BE2C (cell line): ENCODE data around the gene CFAP20.

ENCODE experiments used
- DNase-seq: peaks from one replicate; pipeline ENCODE4 v3.0.0-alpha.2; 2020
- H3K27me3 ChIP-seq: fragments of 250-450 bp; sonication (Bioruptor Pico); 2 replicates; pipeline ENCODE4 v1.5.1; 2020; ENCODE audit warnings: mild to moderate bottlenecking
- H3K36me3 ChIP-seq: fragments of 250-450 bp; sonication (Bioruptor Pico); 2 replicates; pipeline ENCODE4 v1.5.1; 2020; ENCODE audit warnings: mild to moderate bottlenecking
- H3K4me1 ChIP-seq: fragments of 250-450 bp; sonication (Bioruptor Pico); 2 replicates; pipeline ENCODE4 v1.5.1; 2020
- H3K4me3 ChIP-seq: 2 replicates; pipeline ENCODE4 v1.5.1; 2011; ENCODE audit warnings: low read depth, low read length
- H3K9me3 ChIP-seq: fragments of 250-450 bp; sonication (Bioruptor Pico); 2 replicates; pipeline ENCODE4 v1.5.1; 2020
- CTCF ChIP-seq: IDR thresholded peaks from 2 replicates; pipeline ENCODE4 v1.5.1; 2012; ENCODE audit warnings: mild to moderate bottlenecking, low read depth, low read length

CFAP20 gene

GRCh38 chr16:58114827-58115825 lies 14.1 kb downstream of the CFAP20 start:
- Histone ChIP-seq H3K27me3 (no peaks in the 10 kb centered on the region), H3K4me1 (peaks cover 47% of the 10 kb centered on the region), H3K4me3 (peak overlapping the region; percentile 25), H3K9me3 (no peaks in the 10 kb centered on the region), H3K36me3 (peaks cover 38% of the 10 kb centered on the region)
- no peak for TF ChIP-seq CTCF
- peak; percentile 72 for DNase-seq

GRCh38 chr16:58111302-58111627 lies 17.9 kb downstream of the CFAP20 start:
- Histone ChIP-seq H3K4me1 (peaks cover 35% of the 10 kb centered on the region), H3K9me3 (no peaks in the 10 kb centered on the region), H3K36me3 (peaks cover 30% of the 10 kb centered on the region), H3K4me3 (no peak overlapping the region), H3K27me3 (no peaks in the 10 kb centered on the region)
- DNase-seq = no peak
- TF ChIP-seq CTCF = no peak

GRCh38 chr16:58110571-58111301 lies 18.4 kb downstream of the CFAP20 start:
- no peak for TF ChIP-seq CTCF
- peak; percentile 84 for DNase-seq
- Histone ChIP-seq H3K9me3 (no peaks in the 10 kb centered on the region), H3K27me3 (no peaks in the 10 kb centered on the region), H3K4me1 (peaks cover 29% of the 10 kb centered on the region), H3K4me3 (peak overlapping the region; percentile 19; the same call in 1 of the 2 replicates), H3K36me3 (peaks cover 25% of the 10 kb centered on the region)

- Histone ChIP-seq H3K36me3 (peaks cover 20% of the 10 kb centered on the region), H3K27me3 (no peaks in the 10 kb centered on the region), H3K4me1 (peaks cover 24% of the 10 kb centered on the region), H3K4me3 (no peak overlapping the region), H3K9me3 (no peaks in the 10 kb centered on the region)
- TF ChIP-seq CTCF = no peak
- DNase-seq = no peak
These were observed 19.3 kb downstream of the CFAP20 start for GRCh38 chr16:58109881-58110280.

- H3K27me3 ChIP-seq = no peaks in the 10 kb centered on the region
- no peak for DNase-seq
- no peak overlapping the region for H3K4me3 ChIP-seq
- no peaks in the 10 kb centered on the region for H3K9me3 ChIP-seq
- peaks cover 19% of the 10 kb centered on the region for H3K4me1 ChIP-seq
- no peak for TF ChIP-seq CTCF
- H3K36me3 ChIP-seq = peaks cover 14% of the 10 kb centered on the region
These were observed 19.9 kb downstream of the CFAP20 start for GRCh38 chr16:58109330-58109729.
